GM19452 (cell line): Measurements from ENCODE around the gene PIP5K1C.

Experiments
- ATAC-seq: cut with Tn5 transposase; IDR thresholded peaks from one replicate; pipeline ENCODE4 v1.9.1; 2021; ENCODE audit not compliant: unreplicated experiment

Gene PIP5K1C

GRCh38 chr19:3646336-3647092 lies 53.8 kb downstream of the PIP5K1C start:
- no peak for ATAC-seq

DNA sequence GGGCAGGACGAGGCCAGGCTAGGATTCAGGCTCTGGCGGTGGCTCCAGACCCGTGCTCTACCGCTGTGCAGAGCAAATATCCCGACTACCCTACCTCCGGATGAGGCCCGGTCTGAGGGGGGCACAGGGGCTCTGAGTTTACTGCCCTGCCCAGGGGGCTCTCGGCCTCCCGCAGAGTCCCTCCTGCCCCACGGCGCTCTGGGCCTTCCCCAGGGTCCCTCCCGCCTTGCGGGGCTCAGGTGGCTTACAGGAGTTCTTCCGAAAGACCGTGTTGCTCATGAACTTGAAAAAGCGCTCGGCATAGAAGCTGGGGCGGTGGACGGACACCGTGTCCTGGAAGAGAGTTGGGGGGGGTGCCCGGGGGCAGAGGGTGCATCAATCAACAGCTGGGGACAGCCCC lies 54.5 kb downstream of the PIP5K1C start:
- no peak for ATAC-seq

- ATAC-seq, result no peak
Observed at GRCh38 chr19:3645067-3645396, 55.2 kb downstream of the PIP5K1C start.

DNA sequence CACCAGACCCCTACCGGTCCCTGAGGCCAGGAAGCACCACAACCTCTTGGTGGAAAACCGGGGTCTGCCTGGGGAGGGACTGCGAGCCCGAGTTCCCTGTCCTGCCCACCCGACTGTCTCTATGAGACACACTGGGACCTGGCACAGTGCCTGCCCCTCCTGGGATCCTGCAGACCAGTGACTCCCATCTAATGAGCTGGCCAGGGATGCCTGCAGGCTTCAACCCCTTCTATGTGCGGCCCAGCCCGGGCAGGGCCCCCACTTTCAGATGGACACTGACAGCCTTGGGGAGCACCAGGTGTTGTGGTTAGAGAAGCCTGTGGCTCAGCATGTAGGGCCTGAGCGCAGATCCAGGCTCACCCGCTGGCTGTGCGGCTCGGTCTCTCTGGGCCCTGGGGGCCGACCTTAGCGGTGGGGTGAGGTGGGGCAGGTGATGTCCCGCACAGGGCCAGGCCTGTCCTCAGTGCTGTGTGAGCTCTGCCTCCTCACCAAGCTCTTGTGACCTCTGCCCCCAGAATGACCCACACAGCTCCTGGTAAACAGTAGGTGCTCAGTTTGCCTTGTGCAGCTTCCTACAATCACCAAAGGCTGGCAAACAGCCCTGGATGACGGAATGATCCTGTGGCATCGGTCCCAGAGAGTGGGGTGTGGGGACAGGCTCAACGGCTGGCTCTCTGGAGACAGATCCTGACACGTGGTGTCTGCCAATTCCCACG lies 55.8 kb downstream of the PIP5K1C start:
- no peak for ATAC-seq

GRCh38 chr19:3643674-3644313 lies 56.5 kb downstream of the PIP5K1C start:
- no peak for ATAC-seq

- no peak for ATAC-seq
Observed at GRCh38 chr19:3642987-3643673, 57.1 kb downstream of the PIP5K1C start.

GRCh38 chr19:3642296-3642695 lies 58.0 kb downstream of the PIP5K1C start:
- ATAC-seq, result no peak

- no peak for ATAC-seq
Observed at GRCh38 chr19:3641515-3642269, 58.6 kb downstream of the PIP5K1C start.

GRCh38 chr19:3639479-3639878 lies 60.8 kb downstream of the PIP5K1C start:
- ATAC-seq, result no peak

DNA sequence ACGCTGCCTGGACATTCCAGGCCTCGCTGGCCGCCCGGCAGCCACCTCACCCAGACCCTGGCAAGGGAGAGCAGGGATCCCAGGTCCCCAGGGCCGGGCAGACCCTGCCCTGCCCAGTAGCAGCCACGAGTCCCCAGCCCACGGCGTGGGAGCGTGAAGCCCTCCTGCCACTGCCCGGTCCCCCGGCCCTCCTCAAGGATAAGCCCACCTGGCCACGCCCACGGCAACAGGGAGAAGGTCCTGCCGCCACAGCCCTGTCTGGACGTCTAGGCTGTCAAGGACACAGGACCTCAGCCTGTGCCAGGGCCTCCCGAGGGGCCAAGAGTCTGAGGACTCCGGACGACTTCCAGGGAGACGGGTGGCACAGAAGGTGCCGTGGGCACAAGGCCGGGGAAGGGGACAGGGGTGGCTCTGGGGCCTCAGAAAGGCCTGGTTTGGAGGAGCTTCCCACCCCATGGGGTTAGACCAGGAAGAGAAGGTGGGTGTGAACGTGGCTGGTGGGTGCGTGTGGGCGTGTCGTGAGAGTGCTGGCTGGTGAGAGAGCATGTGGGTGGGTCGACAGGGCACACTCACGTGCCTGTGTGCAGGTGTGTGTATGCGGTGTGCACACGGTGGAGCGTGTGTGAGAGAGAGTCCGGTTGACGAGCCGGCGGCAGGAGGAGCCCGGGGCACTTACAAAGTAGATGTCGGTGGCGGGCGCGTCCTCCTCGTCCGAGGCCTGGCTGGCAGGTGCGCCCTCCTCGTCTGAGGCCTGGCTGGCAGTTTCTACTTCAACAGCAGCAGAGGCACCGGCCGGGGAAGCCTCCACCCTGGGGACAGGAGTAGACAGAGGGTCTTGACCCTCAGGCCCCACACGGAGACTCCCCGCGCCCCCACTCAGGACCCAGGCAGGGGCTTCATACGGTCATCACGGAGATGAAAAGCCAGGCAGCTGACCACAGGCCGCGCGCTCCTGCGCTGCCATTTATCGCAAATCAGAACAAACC lies 61.8 kb downstream of the PIP5K1C start:
- ATAC-seq, result no peak

DNA sequence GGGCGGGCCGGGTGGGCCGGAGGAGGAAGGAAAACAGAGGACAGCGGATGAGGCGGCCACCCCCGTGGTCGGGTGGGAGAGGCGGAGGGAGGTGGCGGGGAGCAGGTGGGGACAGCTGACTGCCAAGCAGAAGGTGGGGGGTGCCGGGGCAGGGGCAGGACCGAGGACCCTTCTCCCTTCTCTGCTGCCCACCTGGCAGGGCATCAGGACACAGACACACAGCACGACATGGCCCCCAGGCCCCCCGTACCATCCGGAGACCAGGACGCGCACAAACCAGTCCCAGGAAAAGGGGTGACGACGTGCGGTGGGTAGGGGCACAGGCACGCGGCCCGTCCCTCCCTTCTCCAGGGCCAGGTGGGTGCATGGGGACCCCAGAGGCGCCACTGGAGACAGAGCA lies 62.6 kb downstream of the PIP5K1C start:
- ATAC-seq, result no peak

DNA sequence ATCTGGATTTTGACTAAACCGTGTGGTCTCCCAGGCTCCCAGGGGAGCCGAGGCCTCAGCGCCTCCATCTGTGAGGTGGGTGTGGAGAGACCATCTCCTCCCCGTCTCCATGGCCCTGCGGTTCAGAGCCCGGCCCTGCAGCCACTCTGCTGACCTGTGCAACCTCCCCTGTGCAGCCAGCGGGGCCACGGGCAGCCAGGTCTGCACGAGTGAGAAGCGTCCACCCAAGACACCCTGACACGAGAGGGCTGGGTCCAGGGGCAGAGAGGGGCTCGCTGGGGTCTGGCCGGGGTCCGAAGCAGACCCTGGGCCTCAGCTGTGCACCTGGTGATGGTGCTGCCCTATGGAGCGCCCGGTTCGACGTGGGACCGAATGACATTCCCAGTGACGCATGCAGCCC lies 63.3 kb downstream of the PIP5K1C start:
- no peak for ATAC-seq

GRCh38 chr19:3636506-3636905 lies 63.8 kb downstream of the PIP5K1C start:
- ATAC-seq, result no peak

- ATAC-seq, result no peak
Observed at GRCh38 chr19:3634496-3635045, 65.7 kb downstream of the PIP5K1C start.

GRCh38 chr19:3633559-3633988 lies 66.7 kb downstream of the PIP5K1C start:
- no peak for ATAC-seq

DNA sequence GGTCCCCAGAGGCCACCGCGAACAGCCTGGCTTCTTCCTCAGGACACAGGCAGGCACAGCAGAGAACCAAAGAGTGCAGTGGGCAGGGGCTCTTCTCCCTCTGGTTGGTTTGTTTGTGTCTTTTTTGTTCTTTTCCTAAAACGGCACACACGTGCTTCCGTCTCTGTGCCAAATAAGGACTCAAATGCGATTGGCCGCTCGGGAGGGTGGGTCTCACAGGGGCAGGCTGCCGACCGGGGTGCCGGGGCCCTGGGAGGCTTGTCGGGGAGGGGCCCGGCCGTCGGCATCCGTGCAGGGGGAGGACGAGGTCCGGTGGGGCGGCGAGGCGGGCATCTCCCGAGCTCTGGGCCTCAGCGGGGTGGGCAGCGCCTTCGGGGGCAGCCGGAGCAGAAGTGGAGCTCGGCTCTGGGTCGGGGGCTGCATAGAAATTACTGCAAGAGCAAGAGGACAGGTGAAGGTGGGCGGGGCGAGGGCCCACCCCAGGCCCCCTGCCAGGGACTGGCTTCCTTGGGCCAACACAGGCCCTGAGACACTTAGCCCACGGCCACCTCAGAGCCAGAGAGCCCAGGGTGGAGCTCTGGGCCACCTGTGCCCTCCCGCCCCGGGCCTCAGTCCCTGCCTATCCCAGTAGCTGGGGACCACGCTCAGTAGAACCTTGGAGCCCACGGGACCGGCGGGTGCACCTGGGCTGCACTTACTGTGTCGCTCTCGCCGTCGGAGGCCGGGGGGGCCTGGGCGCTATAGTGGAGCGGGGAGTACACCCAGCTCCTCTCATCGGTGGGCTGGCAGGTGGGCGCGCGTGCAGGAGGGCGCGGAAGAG lies 67.3 kb downstream of the PIP5K1C start:
- ATAC-seq, result no peak

DNA sequence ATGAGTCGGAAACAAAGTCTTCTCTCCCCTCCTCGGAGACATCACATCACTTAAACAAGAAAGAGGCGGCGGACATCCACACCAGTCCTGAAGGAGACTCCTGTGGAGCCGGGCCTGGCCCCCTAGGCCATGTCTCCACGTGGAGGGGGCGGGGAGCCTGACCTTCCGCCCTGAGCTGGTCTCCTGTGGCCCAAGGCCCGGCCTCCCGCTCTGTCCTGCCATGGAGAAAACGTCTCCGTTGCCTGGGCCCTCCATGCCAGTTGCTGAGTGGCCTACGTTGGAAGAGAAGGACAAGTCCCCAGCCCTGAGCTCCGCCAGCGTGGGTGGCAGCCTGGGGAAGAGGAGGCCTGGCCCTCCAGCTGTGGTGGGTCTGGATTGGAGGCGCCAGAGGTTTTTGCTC lies 68.2 kb downstream of the PIP5K1C start:
- no peak for ATAC-seq

DNA sequence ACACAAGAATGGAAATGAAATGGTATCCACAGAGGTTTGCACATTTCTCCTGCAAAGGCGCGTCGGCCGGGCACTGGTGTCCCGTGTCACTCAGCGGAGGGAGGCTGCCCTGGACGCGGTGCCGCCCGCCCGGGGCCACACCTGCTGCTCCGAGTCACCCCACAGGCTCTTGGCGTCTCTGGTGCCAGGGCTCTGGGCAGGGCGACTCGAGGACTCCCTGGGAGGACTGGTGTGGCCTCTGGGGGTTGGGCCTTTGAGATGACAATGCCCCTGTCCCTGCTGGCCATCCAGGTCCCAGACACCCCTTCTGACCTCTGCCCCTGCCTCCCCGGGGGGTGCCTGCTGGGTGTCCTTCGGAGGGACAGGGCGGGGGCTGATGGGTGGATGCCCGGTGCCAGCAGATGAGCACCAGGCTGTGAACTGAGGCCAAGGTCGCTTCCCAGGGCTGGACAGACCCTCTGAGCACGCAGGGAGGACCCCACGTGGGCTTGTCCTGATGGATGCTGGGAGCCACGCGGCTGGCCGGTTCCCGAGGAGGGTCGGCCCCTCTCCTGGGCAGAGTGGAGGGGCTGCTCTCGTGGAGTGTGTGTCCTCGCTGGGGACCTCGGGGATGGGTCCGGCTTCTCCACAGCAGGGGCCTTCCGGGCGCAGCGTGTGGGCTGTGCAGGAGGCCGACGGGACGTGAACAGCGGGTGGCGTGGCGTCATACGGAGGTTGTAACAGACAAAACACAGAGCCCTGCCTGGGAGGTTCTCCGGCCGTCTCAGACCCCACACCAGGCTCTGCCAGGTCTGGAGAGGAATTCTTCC lies 69.0 kb downstream of the PIP5K1C start:
- no peak for ATAC-seq
